Body of pancreas (tissue), 4 donors: Measurements from ENCODE around the gene NBPF12.
"Not testable (repeated sequence)": the region's sequence is repeated elsewhere in the genome, so short reads cannot be mapped to it uniquely, and the experiment has no call there.

Source experiments
- CTCF ChIP-seq, 7 experiments: fragments of 450-650 bp in 4 of 7; fragments of 200-600 bp in 3 of 7; sonication (generic) in 3 of 7; IDR thresholded peaks; one replicate each; pipeline ENCODE4 v1.5.1; 2016 to 2019; ENCODE audit warnings: antibody characterized with exemption in 7 of 7
- POLR2A ChIP-seq, 3 donors: fragments of 450-650 bp; IDR thresholded peaks; one replicate each; pipeline ENCODE4 v1.6.1; 2016; ENCODE audit warnings: antibody characterized with exemption in 3 of 3, mild to moderate bottlenecking in 2 of 3

GRCh38 chr1:146920811-146921210 lies 17.3 kb upstream of the NBPF12 start:
- not testable (repeated sequence) for TF ChIP-seq POLR2A, CTCF (IDR thresholded peaks at IDR 0.05)
